Measurements from ENCODE around the gene DCAF8.

The DCAF8 gene

GRCh38 chr1:160260406-160261382, 1.7 kb downstream of the DCAF8 start:
- DNase-seq: no peak

DNA sequence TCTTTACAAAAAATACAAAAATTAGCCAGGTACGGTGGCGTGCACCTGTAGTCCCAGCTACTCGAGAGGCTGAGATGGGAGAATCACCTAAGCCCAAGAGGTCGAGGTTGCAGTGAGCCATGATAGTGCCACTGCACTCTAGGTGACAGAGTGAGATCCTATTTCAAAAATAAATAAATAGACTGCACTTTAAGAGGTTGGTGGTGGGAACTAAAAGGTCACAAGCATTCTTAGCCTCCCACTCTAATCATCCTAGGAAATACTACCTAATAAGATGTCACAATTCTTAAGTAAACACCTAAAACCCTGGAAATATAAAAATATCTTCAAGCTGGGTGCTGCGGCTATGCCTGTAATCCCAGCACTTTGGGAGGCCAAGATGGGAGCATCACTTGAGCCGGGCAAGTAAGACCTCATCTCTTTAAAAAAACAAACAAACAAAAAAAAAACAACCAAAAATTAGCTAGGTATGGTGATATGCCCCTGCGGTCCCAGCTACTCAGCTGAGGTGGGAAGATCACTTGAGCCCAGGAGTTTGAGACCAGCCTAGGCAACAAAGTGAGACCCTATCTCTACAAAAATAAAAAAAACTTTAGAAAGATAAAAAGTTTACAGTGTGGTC, 4.1 kb downstream of the DCAF8 start:
- DNase-seq: no peak

DNA sequence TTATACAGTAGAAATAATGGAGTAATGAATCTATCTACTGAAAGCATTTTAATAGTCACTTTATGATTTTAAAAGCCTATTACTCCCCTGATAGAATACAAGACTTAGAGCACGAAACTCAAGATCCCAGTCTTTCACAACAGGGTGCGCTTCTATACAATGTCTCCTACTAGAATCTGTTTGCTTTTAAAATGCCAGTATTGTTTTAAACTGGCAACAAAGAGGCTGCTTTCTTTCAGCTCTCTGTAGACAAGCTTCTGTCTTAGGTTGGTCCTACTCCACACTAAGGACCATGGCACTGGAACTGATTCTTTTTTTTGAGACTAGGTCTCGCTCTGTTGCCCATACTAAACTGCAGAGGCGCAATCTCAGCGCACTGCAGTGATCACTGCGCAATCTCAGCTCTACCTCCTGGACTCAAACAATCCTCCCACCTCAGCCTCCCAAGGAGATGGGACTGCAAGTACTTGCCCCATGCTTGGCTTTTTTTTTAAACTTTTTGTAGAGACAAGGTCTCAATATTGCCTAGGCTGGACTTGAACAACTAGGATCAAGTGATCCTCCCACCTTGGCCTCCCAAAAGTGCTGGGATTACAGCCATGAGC, 4.8 kb downstream of the DCAF8 start:
- DNase-seq: no peak

DNA sequence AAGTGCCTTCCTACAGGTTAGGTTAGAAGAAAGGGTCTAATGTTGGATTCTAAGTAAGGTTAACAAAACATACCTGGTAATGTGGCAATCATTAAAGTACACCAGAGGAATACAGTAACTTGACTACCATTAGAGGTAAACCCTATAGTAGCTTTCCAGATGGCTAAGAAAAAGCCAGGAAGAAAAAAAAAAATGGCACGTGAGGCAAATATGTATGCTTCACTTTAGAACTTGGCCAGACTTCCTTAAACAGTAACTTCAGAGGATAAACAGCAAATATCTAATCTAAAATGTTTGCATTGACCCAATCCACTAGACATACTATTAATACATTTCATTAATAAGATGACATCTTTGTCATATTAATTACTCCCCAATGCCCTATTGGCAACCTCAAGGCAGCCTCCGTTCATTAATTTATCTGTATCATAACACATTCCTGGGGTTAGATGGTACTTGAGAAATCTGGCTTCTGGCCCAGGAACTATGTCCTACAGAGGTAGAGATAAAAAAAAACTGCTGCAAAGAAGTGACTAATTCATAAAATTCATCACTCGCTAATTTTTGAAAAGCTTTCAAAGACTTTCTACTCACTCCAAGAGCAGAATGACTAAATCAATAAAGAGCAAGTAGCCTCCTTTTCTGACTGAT, 5.8 kb downstream of the DCAF8 start:
- DNase-seq: no peak

DNA sequence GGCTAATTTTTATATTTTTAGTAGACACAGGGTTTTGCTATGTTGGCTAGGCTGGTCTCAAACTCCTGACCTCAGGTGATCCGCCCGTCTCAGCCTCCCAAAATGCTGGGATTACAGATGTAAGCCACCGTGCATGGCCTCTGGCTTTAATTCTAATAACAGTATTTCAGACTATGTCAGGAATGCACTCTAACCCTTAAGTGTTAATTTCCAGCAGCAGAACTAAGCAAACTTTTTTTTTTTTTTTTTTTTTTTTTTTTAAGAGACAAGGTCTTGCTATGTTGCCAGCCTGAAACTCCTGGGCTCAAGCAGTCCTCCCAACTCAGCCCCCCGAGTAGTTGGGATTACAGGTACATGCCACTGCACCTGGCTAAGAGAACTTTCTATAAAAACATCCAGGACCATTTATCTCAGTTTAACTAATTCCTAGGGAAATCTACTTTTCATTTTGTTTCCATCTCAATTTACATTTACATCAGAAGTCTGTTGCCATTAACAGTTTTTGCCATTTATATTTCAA, 6.5 kb downstream of the DCAF8 start:
- DNase-seq: no peak

DNA sequence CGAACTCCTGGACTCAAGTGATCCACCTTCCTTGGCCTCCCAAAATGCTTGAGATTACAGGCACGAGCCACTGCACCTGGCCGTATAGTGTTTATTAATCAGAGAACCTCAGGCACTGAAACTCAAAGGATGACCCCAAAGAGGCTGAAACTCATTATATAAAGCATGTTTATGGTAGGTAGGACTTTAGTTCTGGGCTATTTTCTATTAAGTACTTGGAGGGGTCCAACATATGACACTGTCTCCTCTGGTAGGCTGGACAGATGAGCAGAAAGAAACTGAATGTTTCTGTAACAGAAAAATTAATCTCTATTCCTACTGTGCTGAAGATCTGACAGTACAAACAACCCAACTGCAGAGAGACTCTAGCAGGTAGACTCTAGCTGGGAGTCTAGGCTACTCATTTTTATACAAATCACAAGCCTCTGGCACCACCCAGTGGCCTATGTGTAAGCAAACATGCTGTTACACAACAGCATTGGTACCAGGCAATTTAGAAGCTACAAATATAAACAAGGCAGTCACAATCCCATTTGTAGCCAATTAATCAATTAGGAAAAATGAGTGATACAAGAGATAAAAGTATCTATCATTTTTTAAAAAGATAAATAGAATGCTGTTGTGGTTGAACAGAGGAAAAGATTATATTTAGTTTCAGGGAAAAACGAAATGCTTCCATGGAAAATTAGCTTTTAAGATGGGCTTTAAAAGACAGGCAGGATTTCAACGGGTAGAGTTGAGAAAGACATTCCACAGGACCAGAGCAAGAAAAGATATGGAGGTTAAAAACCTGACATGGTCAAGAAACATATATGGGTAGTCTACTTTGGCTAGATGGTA, 10.4 kb downstream of the DCAF8 start:
- DNase-seq: no peak

- DNase-seq: no peak
Observed at GRCh38 chr1:160251011-160251410, 11.3 kb downstream of the DCAF8 start.

DNA sequence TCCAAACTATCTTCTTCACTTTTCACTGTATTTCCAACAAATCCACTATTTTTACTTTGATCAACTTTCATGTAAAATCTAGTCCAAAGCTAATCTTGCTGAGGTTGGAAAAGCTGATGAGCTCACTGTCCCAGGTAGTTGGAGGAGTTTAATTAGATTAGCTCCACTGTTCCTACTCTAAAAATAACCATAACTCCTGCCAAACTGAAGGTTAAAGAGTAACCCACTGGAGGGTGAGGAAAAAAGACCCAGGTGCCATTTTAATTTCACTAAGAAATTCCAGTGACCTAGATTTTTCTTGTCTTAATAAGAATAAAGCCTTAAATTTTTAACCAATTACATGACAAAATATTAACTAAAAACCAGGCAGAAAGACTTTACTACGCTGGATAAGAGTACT, 15.3 kb downstream of the DCAF8 start:
- no peak for DNase-seq

DNA sequence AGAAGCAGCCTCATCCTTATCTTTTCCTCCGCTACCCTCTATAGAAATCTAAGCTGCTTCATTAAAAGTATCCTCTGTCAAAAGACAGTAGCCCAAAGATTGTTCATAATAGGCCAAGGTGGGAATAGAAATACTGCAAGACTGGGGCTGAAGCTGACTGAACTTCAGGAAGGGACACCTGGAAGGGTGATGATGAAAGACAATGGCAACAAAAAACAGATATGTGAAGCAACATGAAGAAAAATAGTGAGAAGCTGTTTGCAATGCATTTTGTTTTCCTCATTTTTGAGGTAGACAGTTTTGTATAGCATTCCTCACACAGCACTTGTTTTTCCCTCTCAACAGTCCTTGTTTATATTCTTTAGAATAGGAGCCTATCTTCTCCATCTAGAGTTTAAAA, 16.9 kb downstream of the DCAF8 start:
- DNase-seq: no peak

GRCh38 chr1:160244209-160244608, 18.1 kb downstream of the DCAF8 start:
- DNase-seq: no peak

- DNase-seq: no peak
Observed at GRCh38 chr1:160243767-160244166, 18.6 kb downstream of the DCAF8 start.

DNA sequence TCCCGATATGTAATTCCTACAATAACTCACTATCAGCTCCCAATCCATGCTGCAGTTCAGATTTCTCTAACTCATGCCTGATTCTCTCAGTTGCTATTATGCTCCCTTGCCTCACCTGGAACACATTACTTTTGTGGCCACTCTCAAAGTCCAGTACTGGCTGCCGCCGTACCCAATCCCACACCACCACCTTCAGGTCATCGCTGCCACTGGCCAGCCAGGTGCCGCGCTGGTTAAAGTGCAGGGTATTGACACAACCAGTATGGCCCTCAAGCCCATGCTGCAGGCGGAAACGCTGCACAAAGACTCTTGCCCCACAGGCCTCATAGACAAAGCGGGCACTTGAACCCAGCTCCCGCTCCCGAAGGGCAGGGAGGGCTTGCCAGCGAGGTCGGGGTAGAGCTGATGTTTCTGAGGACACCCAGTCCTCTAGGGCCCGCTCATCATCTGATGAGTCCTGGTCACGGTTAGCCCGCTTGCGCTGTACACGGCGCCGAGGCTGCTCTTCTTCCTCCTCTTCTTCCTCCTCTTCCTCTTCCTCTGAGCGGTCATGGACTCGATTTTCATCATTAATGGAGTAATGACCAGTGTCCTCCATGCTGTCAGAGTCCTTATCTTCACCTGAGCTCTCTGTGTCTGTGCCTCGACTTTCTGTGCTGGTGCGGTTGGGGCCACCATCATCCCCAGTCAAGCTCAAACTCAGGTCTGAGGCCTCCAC, 22.6 kb downstream of the DCAF8 start:
- DNase-seq: no peak

DNA sequence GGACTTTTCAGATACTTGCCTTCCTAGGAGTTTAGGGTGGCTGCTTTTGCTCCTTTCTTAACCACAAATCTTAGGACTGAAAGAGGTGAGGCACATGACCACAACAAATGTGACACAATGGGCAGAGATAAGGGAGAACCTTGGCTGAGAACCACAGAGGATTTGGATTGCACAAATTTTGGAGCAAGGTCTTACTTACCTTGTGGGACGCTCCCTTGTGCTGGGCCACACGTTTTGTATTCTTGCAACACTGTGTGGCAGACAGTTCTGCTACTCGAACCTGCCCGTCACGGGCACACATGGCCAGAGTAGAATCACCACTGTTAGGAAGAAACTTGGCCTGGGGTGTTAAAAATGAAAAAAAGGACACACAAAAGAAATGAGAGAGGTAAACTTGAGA, 23.9 kb downstream of the DCAF8 start:
- no peak for DNase-seq

DNA sequence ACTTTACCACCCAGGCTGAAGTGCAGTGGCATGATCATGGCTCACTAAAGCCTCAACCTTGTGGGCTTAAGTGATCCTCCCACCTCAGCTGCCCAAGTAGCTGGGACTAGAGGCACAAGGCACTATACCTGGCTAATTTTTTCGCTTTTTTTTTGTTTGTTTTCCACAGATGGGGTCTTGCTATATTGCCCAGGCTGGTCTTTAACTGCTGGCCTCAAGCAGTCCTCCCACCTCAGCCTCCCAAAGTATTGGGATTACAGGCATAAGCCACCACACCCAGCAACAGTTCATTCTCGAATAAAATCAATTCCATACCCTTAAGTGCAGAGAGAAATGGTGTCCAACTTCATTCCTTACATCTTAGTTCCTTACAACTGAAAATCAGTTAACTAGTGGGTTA, 24.8 kb downstream of the DCAF8 start:
- DNase-seq: no peak

DNA sequence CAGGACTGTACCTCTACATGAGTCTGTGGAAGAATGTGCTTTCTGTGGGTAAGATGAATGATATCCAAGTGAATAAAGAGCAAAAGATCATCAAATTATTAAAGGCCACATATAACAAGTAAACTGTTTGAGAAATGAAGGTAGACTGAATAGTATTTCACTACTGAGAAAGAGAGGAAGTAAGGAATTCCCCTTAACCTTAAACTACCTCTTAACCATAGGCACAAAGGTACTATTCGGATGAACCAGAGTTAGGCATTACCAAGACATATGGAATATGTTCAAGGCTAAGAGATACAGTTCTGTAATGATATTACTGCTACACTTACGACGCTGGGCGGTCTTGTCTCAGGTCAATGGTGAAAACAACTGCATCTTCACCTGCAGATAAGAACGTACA, 25.5 kb downstream of the DCAF8 start:
- no peak for DNase-seq

GRCh38 chr1:160232911-160233310, 29.4 kb downstream of the DCAF8 start:
- no peak for DNase-seq

DNA sequence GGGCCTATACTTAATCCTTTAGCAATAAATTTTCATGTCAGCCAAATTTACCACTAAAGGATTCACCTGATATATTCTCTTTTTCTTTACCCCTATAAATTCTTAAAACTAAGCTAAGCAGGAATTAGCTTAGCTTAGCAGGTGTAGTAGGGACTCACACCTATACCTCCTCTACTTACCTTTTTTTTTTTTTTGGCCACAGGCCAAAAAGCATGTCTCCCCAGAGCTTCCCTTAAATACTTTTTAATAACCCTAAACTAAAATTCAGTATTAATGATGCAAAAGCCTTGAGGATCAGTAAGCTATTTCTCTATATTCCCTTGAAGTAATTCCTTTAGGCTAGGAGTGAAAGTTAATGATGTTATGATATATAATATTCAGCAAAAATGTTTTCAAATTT, 33.9 kb downstream of the DCAF8 start:
- DNase-seq: no peak

DNA sequence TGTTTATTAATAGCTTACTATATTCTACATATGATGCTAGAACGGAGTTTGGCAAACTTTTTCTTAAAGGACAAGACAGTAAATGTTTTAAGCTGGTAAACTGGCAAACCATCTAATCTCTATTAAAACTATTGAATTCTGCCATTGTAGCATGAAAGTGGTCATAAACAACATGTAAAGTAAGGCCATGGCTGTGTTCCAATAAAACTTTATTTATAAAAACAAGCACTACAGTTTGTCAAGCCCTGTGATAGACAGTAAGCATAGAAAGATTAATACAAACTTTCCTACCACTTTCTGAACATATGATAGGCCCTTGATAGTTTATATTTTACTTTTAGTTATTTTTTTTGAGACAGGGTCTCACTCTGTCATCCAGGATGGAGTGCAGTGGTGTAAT, 34.8 kb downstream of the DCAF8 start:
- DNase-seq: no peak

GRCh38 chr1:160227034-160227433, 35.3 kb downstream of the DCAF8 start:
- no peak for DNase-seq

GRCh38 chr1:160226623-160227022, 35.7 kb downstream of the DCAF8 start:
- DNase-seq: no peak

DNA sequence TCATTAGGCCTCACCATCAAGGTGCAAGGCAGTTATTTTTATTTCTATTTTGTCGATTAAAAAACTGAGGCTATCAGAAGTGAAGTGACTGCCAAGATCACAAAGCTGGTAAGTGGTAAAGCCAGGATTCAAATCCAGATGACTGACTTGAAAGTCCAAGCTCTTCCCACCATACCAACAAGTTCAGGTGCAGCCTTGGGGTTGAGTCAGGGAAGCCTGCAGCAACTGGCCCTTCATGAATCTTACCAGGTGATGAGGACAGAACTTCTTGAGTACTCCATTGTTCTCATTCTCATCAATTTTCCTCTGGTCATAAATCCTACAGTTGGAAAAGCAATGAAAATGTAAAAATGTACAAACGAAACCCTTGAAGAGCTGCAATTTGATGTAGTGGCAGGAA, 37.0 kb downstream of the DCAF8 start:
- DNase-seq: no peak

DNA sequence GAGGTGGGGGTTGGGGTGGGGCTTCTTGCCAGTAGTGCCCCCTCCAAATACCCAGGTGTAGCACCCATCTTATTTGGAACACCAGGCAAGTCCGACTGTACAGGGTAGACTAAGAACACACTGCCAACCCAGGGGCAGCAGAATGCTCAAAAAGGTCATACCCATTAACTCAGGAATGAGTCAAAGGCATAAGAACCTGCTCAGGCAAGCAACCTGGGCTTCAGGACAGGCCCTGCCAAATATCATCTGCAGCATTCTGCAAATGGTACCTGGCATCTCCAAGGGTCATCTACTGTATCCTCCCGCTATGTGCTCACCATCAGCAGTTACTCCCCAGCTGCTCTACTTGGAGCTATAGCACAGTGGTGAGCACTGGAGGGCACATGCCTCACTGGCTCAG, 37.7 kb downstream of the DCAF8 start:
- DNase-seq: no peak

All from NCI-H1417 treated with DMSO at 0.1 percent for 48 hours (cell line).